Loucy (cell line): ENCODE measurements around the gene LDLRAD4.

ENCODE experiments used
- H2AFZ ChIP-seq: fragments of 200-600 bp; sonication (generic); 2 replicates; pipeline ENCODE4 v1.6.0; 2016; ENCODE audit warnings: antibody characterized with exemption, mild to moderate bottlenecking, low read length, moderate library complexity
- H3F3A ChIP-seq: fragments of 200-600 bp; 2 replicates; pipeline ENCODE4 v1.6.0; 2016; ENCODE audit warnings: antibody characterized with exemption, low read depth, mild to moderate bottlenecking
- H3K27me3 ChIP-seq: fragments of 200-600 bp; sonication (generic); 2 replicates; pipeline ENCODE4 v1.6.1; 2014; ENCODE audit warnings: low read length, mild to moderate bottlenecking; ENCODE audit not compliant: insufficient read depth, poor library complexity, severe bottlenecking
- H3K36me3 ChIP-seq: fragments of 200-600 bp; sonication (generic); 2 replicates; pipeline ENCODE4 v1.6.1; 2016; ENCODE audit warnings: low read length; ENCODE audit not compliant: insufficient read depth
- H3K4me1 ChIP-seq: fragments of 200-600 bp; sonication (generic); 2 replicates; pipeline ENCODE4 v1.5.1; 2014; ENCODE audit warnings: low read length, mild to moderate bottlenecking; ENCODE audit not compliant: insufficient read depth, poor library complexity, severe bottlenecking
- H3K4me2 ChIP-seq: fragments of 200-600 bp; sonication (generic); 2 replicates; pipeline ENCODE4 v1.6.0; 2014; ENCODE audit warnings: antibody characterized with exemption, low read length, low read depth, mild to moderate bottlenecking; ENCODE audit not compliant: poor library complexity, severe bottlenecking
- H3K4me3 ChIP-seq: fragments of 200-600 bp; sonication (generic); 2 replicates; pipeline ENCODE4 v1.5.1; 2014; ENCODE audit warnings: low read length, mild to moderate bottlenecking, mixed read lengths; ENCODE audit not compliant: poor library complexity, severe bottlenecking
- H3K79me2 ChIP-seq: fragments of 200-600 bp; sonication (generic); 2 replicates; pipeline ENCODE4 v1.6.1; 2014; ENCODE audit warnings: low read length; ENCODE audit not compliant: insufficient read depth
- H3K9ac ChIP-seq: fragments of 200-600 bp; sonication (generic); 2 replicates; pipeline ENCODE4 v1.6.0; 2014; ENCODE audit warnings: mild to moderate bottlenecking, low read depth, low read length, moderate library complexity; ENCODE audit not compliant: poor library complexity, severe bottlenecking
- H3K9me2 ChIP-seq: fragments of 200-600 bp; sonication (generic); replicated peaks from 2 replicates; pipeline ENCODE4 v1.6.1; 2016; ENCODE audit warnings: low read depth, low read length, mixed read lengths
- H3K9me3 ChIP-seq: fragments of 200-600 bp; sonication (generic); 2 replicates; pipeline ENCODE4 v1.6.1; 2014; ENCODE audit warnings: mild to moderate bottlenecking, antibody characterized with exemption, low read length, low read depth; ENCODE audit not compliant: insufficient read depth
- H4K20me1 ChIP-seq: fragments of 200-600 bp; sonication (generic); 2 replicates; pipeline ENCODE4 v1.6.0; 2014; ENCODE audit warnings: antibody characterized with exemption, low read length, mild to moderate bottlenecking; ENCODE audit not compliant: insufficient read depth, poor library complexity, severe bottlenecking
- EZH2phosphoT487 ChIP-seq: fragments of 200-600 bp; IDR thresholded peaks from 2 replicates; pipeline ENCODE4 v1.6.1; 2018; ENCODE audit warnings: antibody characterized with exemption, mild to moderate bottlenecking, moderate library complexity, borderline replicate concordance
- TF ChIP-seq, protein P1 (sequence below): fragments of 200-600 bp; sonication (generic); conservative IDR thresholded peaks from 2 replicates; pipeline ENCODE4 v1.5.1; 2014; ENCODE audit warnings: mild to moderate bottlenecking, antibody characterized with exemption, low read length

LDLRAD4 gene

DNA sequence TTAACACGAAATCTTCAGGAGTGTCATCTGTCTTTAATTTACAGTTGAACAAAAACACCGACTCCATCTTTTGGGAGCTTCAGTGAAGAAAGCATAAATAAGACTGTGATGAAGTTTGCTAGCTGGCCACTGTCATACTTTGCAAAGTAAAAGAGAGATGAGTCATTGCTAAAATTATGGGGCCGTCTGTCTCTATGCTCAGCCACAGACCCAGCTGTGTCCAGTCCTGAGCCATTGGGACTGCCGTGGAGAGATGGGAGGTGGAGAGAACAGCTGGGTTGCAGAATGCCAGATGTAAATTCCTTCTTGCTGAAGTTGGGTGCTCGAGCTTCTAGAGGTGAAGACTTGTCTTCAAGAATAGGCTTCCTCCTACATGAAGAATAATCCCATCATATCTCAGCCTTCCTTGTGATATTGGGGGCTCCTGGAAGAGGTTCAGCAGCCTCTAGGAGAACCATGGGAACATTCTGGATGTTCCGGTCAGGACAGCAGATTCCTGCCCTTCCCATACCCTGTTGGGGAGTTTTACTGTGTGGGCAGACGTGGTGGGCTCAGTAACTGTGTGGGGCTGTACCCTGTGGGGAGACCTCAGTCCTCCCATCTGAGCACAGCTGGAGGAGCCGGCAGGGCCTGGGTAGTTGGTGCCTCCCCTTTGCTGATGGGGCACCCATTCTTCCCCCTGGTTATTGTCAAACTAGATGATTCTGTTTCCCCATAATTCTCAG, 71.1 kb downstream of the LDLRAD4 start:
- no peaks in the 10 kb centered on the region for H3K27me3 ChIP-seq
- no peak overlapping the region for H3K4me2 ChIP-seq
- no peaks in the 10 kb centered on the region for H3F3A ChIP-seq
- H3K4me3 ChIP-seq = no peak overlapping the region
- no peak overlapping the region for H3K9ac ChIP-seq
- TF ChIP-seq, protein P1, sequence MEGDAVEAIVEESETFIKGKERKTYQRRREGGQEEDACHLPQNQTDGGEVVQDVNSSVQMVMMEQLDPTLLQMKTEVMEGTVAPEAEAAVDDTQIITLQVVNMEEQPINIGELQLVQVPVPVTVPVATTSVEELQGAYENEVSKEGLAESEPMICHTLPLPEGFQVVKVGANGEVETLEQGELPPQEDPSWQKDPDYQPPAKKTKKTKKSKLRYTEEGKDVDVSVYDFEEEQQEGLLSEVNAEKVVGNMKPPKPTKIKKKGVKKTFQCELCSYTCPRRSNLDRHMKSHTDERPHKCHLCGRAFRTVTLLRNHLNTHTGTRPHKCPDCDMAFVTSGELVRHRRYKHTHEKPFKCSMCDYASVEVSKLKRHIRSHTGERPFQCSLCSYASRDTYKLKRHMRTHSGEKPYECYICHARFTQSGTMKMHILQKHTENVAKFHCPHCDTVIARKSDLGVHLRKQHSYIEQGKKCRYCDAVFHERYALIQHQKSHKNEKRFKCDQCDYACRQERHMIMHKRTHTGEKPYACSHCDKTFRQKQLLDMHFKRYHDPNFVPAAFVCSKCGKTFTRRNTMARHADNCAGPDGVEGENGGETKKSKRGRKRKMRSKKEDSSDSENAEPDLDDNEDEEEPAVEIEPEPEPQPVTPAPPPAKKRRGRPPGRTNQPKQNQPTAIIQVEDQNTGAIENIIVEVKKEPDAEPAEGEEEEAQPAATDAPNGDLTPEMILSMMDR = no peak
- no peak for TF ChIP-seq EZH2phosphoT487
- H3K4me1 ChIP-seq = peaks cover 9% of the 10 kb centered on the region
- no peaks in the 10 kb centered on the region for H3K9me2 ChIP-seq
- no peaks in the 10 kb centered on the region for H4K20me1 ChIP-seq
- no peaks in the 10 kb centered on the region for H3K9me3 ChIP-seq
- H3K36me3 ChIP-seq = no peaks in the 10 kb centered on the region
- no peaks in the 10 kb centered on the region for H3K79me2 ChIP-seq
- H2AFZ ChIP-seq = no peak overlapping the region

DNA sequence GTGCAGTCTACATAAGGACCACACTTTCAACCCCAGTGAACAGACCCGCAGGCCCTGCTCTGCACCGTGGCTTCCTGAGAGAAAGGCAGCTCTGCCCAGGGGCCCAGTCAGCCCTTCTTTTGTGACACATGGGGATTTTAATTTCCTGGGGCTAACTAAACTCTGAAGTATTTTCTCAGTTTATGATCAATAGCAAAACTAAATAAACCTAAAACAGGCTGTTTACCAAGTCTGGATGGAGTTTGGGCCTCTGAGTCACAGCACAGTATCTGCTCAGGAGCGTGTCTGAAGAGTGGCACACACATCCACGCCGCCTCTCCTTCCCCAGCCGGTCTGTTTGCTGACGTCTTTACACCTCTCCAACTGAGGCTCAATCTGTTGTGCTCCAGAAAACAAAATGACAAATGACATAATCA, 72.3 kb downstream of the LDLRAD4 start:
- Histone ChIP-seq H2AFZ (no peak overlapping the region), H3K9ac (no peak overlapping the region), H3K36me3 (no peaks in the 10 kb centered on the region), H3K4me1 (peaks cover 13% of the 10 kb centered on the region), H4K20me1 (no peaks in the 10 kb centered on the region), H3K27me3 (no peaks in the 10 kb centered on the region), H3K9me2 (no peaks in the 10 kb centered on the region), H3K4me2 (no peak overlapping the region), H3K79me2 (no peaks in the 10 kb centered on the region), H3K9me3 (no peaks in the 10 kb centered on the region), H3F3A (no peaks in the 10 kb centered on the region), H3K4me3 (no peak overlapping the region)
- no peak for TF ChIP-seq EZH2phosphoT487
- TF ChIP-seq, protein P1 = no peak

DNA sequence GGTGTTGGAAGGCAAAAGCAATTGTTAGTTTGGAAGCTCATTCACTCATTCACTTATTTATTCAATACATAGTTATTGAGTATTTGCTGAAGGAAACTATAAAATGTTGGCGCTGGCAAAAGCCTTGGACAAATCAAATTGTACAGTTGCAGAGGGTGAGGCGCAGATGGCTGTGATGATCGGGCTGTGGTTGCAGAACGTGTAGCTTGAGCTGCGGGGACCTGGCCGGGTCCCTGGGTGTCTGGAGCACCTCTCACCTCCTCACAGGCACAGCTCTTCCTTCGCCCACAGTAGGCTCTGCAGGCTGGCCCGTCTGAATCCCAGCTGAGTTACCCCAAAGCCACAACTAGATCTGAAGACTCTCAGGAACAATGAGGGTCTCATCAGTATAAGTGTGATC, 72.7 kb downstream of the LDLRAD4 start:
- no peak overlapping the region for H3K4me3 ChIP-seq
- H4K20me1 ChIP-seq = no peaks in the 10 kb centered on the region
- H3K9me3 ChIP-seq = no peaks in the 10 kb centered on the region
- no peaks in the 10 kb centered on the region for H3K79me2 ChIP-seq
- no peaks in the 10 kb centered on the region for H3K36me3 ChIP-seq
- peaks cover 17% of the 10 kb centered on the region for H3K4me1 ChIP-seq
- no peak for TF ChIP-seq EZH2phosphoT487
- TF ChIP-seq, protein P1 = no peak
- H3K9ac ChIP-seq = no peak overlapping the region
- H3F3A ChIP-seq = no peaks in the 10 kb centered on the region
- no peaks in the 10 kb centered on the region for H3K27me3 ChIP-seq
- H3K4me2 ChIP-seq = no peak overlapping the region
- H3K9me2 ChIP-seq = no peaks in the 10 kb centered on the region
- H2AFZ ChIP-seq = no peak overlapping the region
